Measurements from ENCODE around the gene NDUFA8. TPM values are rescaled to one million over a fixed set of nuclear protein-coding genes. Genes with fewer than 3 reads are reported as not detected.
"Not testable (repeated sequence)": the region's sequence is repeated elsewhere in the genome, so short reads cannot be mapped to it uniquely, and the experiment has no call there.

The NDUFA8 gene
- total and polyA plus RNA-seq, 2 of the 4 experiments (the other 2 are of a cell fraction) = 45.2 to 98.1 TPM

- H3K4me2 ChIP-seq (ENCODE audit: low read depth, low read length) = no peak overlapping the region
- POLR2A ChIA-PET (ENCODE audit: unreplicated experiment) = no interaction called here
- H3K9ac ChIP-seq (ENCODE audit: low read depth, low read length) = no peak overlapping the region
These were observed 41.0 kb downstream of the NDUFA8 start for GRCh38 chr9:122118343-122119165.

DNA sequence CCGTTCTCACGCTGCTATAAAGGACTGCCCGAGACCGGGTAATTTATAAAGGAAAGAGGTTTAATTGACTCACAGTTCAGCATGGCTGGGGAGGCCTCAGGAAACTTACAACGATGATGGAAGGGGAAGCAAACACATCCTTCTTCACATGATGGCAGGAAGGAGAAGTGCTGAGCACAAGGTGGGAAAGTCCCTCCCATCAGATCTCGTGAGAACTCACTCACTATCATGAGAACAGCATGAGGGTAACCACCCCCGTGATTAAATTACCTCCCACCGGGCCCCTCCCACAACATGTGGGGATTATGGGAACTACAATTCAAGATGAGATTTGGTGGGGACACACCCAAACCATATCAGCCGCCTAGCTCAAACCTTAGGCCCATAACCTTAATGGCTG is 42.3 kb downstream of the NDUFA8 start:
- H3K27ac ChIP-seq (ENCODE audit: insufficient read depth, low read length); H3K4me3 ChIP-seq (ENCODE audit: insufficient read depth, low read depth, low read length); H3K23ac ChIP-seq (ENCODE audit: low read depth, low read length); H3K4me2 ChIP-seq (ENCODE audit: low read depth, low read length); H2BK15ac ChIP-seq (ENCODE audit: low read depth, low read length); H3K4ac ChIP-seq (ENCODE audit: low read depth, low read length); H2BK5ac ChIP-seq (ENCODE audit: low read depth, low read length, poor library complexity, severe bottlenecking); H3K9ac ChIP-seq (ENCODE audit: low read depth, low read length); in situ Hi-C loops (cut with MboI; ENCODE audit: low sequenced_read_pairs); H2BK120ac ChIP-seq (ENCODE audit: low read depth, low read length); ATAC-seq (ENCODE audit: low read depth); H3K79me1 ChIP-seq (ENCODE audit: low read depth in 1 of 2, low read length in 2 of 2); H4K20me1 ChIP-seq (ENCODE audit: insufficient read depth, low read length); H2AK9ac ChIP-seq (replicated peaks; ENCODE audit: low read depth, low read length, poor library complexity); H3K4me1 ChIP-seq (ENCODE audit: control insufficient read depth, insufficient read depth, low read length); BruUV-seq (replicated peaks); H3K18ac ChIP-seq (ENCODE audit: low read depth, low read length); H2BK20ac ChIP-seq (ENCODE audit: low read depth, low read length); DNase-seq; intact Hi-C loops (cut with micrococcal nuclease); H3K56ac ChIP-seq (ENCODE audit: extremely low read depth, insufficient read depth, low read length); POLR2A ChIA-PET (ENCODE audit: unreplicated experiment); H4K91ac ChIP-seq (ENCODE audit: insufficient read depth, low read depth, low read length); H3K9me1 ChIP-seq (ENCODE audit: insufficient read depth, low read length); H2AK5ac ChIP-seq (ENCODE audit: low read depth, low read length); H4K8ac ChIP-seq (ENCODE audit: low read depth in 2 of 2, low read length in 2 of 2); H2AFZ ChIP-seq (replicated peaks; ENCODE audit: low read length, poor library complexity); H4K5ac ChIP-seq (ENCODE audit: low read depth, low read length); H3K14ac ChIP-seq (replicated peaks; ENCODE audit: low read depth, low read length); dilution Hi-C loops (cut with HindIII; ENCODE audit: low sequenced_read_pairs, unreplicated experiment); H3K9me3 ChIP-seq (ENCODE audit: control insufficient read depth, insufficient read depth, low read length); H3K36me3 ChIP-seq (ENCODE audit: control insufficient read depth, insufficient read depth, low read length): not testable (repeated sequence)
- CTCF ChIA-PET = interaction anchor here (1.6 kb wide), 1 partner anchor 18 kb away, joined by 4 read pairs; no protein-coding TSS in a partner anchor
- WGBS, 2 experiments (ENCODE audit: extremely low coverage in 2 of 2, insufficient read length in 1 of 2) = no CpG with 5 or more reads among the region's 9 CpGs
- peaks cover 31% of the 10 kb centered on the region for H3K27me3 ChIP-seq (ENCODE audit: control insufficient read depth, insufficient read depth, low read length)

More at GRCh38 chr9:122118343-122119165, 41.0 kb downstream of the NDUFA8 start:
- no peaks in the 10 kb centered on the region for H3K36me3 ChIP-seq (ENCODE audit: control insufficient read depth, insufficient read depth, low read length)
- no CpG with 5 or more reads among the region's 5 CpGs for WGBS, 2 experiments (ENCODE audit: extremely low coverage in 2 of 2, insufficient read length in 1 of 2)
- no peak overlapping the region for H2BK120ac ChIP-seq (ENCODE audit: low read depth, low read length)
- TF ChIP-seq MXI1 (IDR thresholded peaks at IDR 0.05; ENCODE audit: borderline replicate concordance, low read depth, low read length) = no peak
- peak; percentile 67 for TF ChIP-seq MAFK (IDR thresholded peaks at IDR 0.05; ENCODE audit: low read depth, low read length)
- no peak overlapping the region for H2AK9ac ChIP-seq (replicated peaks; ENCODE audit: low read depth, low read length, poor library complexity)
- H3K4me1 ChIP-seq (ENCODE audit: control insufficient read depth, insufficient read depth, low read length) = no peaks in the 10 kb centered on the region
- no peak overlapping the region for H2AFZ ChIP-seq (replicated peaks; ENCODE audit: low read length, poor library complexity)
- no peak overlapping the region for H3K18ac ChIP-seq (ENCODE audit: low read depth, low read length)
- BruUV-seq (replicated peaks) = no TSS peak
- no peak overlapping the region for H3K27ac ChIP-seq (ENCODE audit: insufficient read depth, low read length)
- H3K79me1 ChIP-seq (ENCODE audit: low read depth in 1 of 2, low read length in 2 of 2) = no peaks in the 10 kb centered on the region
- no peak overlapping the region for H3K4me3 ChIP-seq (ENCODE audit: insufficient read depth, low read depth, low read length)
- H2BK5ac ChIP-seq (ENCODE audit: low read depth, low read length, poor library complexity, severe bottlenecking) = no peak overlapping the region
- no peak overlapping the region for H2BK15ac ChIP-seq (ENCODE audit: low read depth, low read length)
- H4K5ac ChIP-seq (ENCODE audit: low read depth, low read length) = no peak overlapping the region
- H4K91ac ChIP-seq (ENCODE audit: insufficient read depth, low read depth, low read length) = no peak overlapping the region
- CTCF ChIA-PET = interaction anchor here (0.5 kb wide), 1 partner anchor 59 kb away, joined by 3 read pairs; no protein-coding TSS in a partner anchor
- H3K9me3 ChIP-seq (ENCODE audit: control insufficient read depth, insufficient read depth, low read length) = no peaks in the 10 kb centered on the region
- DNase-seq = peak; percentile 14
- H3K27me3 ChIP-seq (ENCODE audit: control insufficient read depth, insufficient read depth, low read length) = peaks cover 25% of the 10 kb centered on the region
- H4K20me1 ChIP-seq (ENCODE audit: insufficient read depth, low read length) = no peaks in the 10 kb centered on the region
- no peaks in the 10 kb centered on the region for H3K9me1 ChIP-seq (ENCODE audit: insufficient read depth, low read length)
- ATAC-seq (ENCODE audit: low read depth) = no peak
- H4K8ac ChIP-seq (ENCODE audit: low read depth in 2 of 2, low read length in 2 of 2) = no peak overlapping the region
- no peak overlapping the region for H3K14ac ChIP-seq (replicated peaks; ENCODE audit: low read depth, low read length)
- in situ Hi-C loops (cut with MboI; ENCODE audit: low sequenced_read_pairs) (no loop called here), intact Hi-C loops (cut with micrococcal nuclease) (no loop called here), dilution Hi-C loops (cut with HindIII; ENCODE audit: low sequenced_read_pairs, unreplicated experiment) (no loop called here)
- no peak overlapping the region for H3K56ac ChIP-seq (ENCODE audit: extremely low read depth, insufficient read depth, low read length)
- no peak overlapping the region for H3K4ac ChIP-seq (ENCODE audit: low read depth, low read length)
- no peak overlapping the region for H2AK5ac ChIP-seq (ENCODE audit: low read depth, low read length)
- no peak overlapping the region for H2BK20ac ChIP-seq (ENCODE audit: low read depth, low read length)
- no peak overlapping the region for H3K23ac ChIP-seq (ENCODE audit: low read depth, low read length)

Measured in IMR-90 (cell line).